NCI-H1092 treated with DMSO at 0.1 percent for 48 hours (cell line): ENCODE data around the gene DNMT3A.

ENCODE experiments used
- DNase-seq: peaks from one replicate; lab custom pipeline; 2025; lab: John Stamatoyannopoulos, UW

The DNMT3A gene

GRCh38 chr2:25341753-25342371 lies at the start of gene DNMT3A:
Gene DNMT3A (minus strand): TSS chr2:25341925. CDS start chr2:25313984, 27,941 bp downstream.
- peak; percentile 69 for DNase-seq

GRCh38 chr2:25389161-25389560 lies 47.4 kb upstream of the DNMT3A start:
- no peak for DNase-seq

GRCh38 chr2:25388491-25388890 lies 46.8 kb upstream of the DNMT3A start:
- DNase-seq = no peak

- DNase-seq = no peak
Observed at GRCh38 chr2:25387876-25388449, 46.2 kb upstream of the DNMT3A start.

GRCh38 chr2:25386971-25387875 lies 45.5 kb upstream of the DNMT3A start:
- DNase-seq = no peak

- DNase-seq = no peak
Observed at GRCh38 chr2:25385910-25386309, 44.2 kb upstream of the DNMT3A start.

- DNase-seq = no peak
Observed at GRCh38 chr2:25383806-25384205, 42.1 kb upstream of the DNMT3A start.

- no peak for DNase-seq
Observed at GRCh38 chr2:25381502-25381901, 39.8 kb upstream of the DNMT3A start.

- DNase-seq = no peak
Observed at GRCh38 chr2:25380586-25381375, 39.1 kb upstream of the DNMT3A start.

GRCh38 chr2:25380023-25380422 lies 38.3 kb upstream of the DNMT3A start:
- DNase-seq = no peak

- no peak for DNase-seq
Observed at GRCh38 chr2:25379535-25379934, 37.8 kb upstream of the DNMT3A start.

- DNase-seq = no peak
Observed at GRCh38 chr2:25378731-25379490, 37.2 kb upstream of the DNMT3A start.

- no peak for DNase-seq
Observed at GRCh38 chr2:25377822-25378421, 36.2 kb upstream of the DNMT3A start.

- DNase-seq = peak; percentile 71
Observed at GRCh38 chr2:25376750-25377621, 35.3 kb upstream of the DNMT3A start.

GRCh38 chr2:25375989-25376545 lies 34.3 kb upstream of the DNMT3A start:
- DNase-seq = no peak

GRCh38 chr2:25375371-25375988 lies 33.8 kb upstream of the DNMT3A start:
- DNase-seq = no peak

GRCh38 chr2:25374827-25375226 lies 33.1 kb upstream of the DNMT3A start:
- no peak for DNase-seq

GRCh38 chr2:25374411-25374810 lies 32.7 kb upstream of the DNMT3A start:
- DNase-seq = no peak

GRCh38 chr2:25373269-25373981 lies 31.7 kb upstream of the DNMT3A start:
- peak; percentile 90 for DNase-seq
